WTC11 (cell line): ENCODE data around the gene TMCC1. TPM values are rescaled to one million over a fixed set of nuclear protein-coding genes. Genes with fewer than 3 reads are reported as not detected.
A peak's percentile ranks its signal among the peaks of the same experiment; 100 is the strongest.

ENCODE experiments used
- ATAC-seq: fragments of 200-7000 bp; cut with Tn5 transposase; 2 replicates; pipeline ENCODE4 v1.10.0; 2021; ENCODE audit warnings: mild to moderate bottlenecking, moderate library complexity
- CTCF ChIA-PET: fragments of 300-600 bp; sonication (Branson Sonifier 250); formaldehyde crosslinking; loops from one replicate; lab custom pipeline; 2021; ENCODE audit warnings: antibody characterized with exemption; lab: Charles Lee
- POLR2A ChIA-PET: fragments of 350-600 bp; sonication (Branson Sonifier 250); formaldehyde crosslinking; loops from one replicate; lab custom pipeline; 2021; ENCODE audit warnings: antibody characterized with exemption; lab: Charles Lee
- DNase-seq: peaks from one replicate; pipeline ENCODE4 v3.0.0; 2021; ENCODE audit warnings: low spot score
- H3K27ac Mint-ChIP-seq: 2 replicates; pipeline ENCODE4 v1.8.0; 2021; ENCODE audit warnings: mixed read lengths
- H3K27me3 Mint-ChIP-seq: 2 replicates; pipeline ENCODE4 v1.8.0; 2021; ENCODE audit warnings: low read depth, mild to moderate bottlenecking, moderate library complexity, mixed read lengths
- H3K36me3 Mint-ChIP-seq: 2 replicates; pipeline ENCODE4 v1.8.0; 2021; ENCODE audit warnings: mixed read lengths
- H3K4me1 Mint-ChIP-seq: 2 replicates; pipeline ENCODE4 v1.8.0; 2022; ENCODE audit warnings: mixed read lengths
- H3K4me3 Mint-ChIP-seq: 2 replicates; pipeline ENCODE4 v1.8.0; 2021; ENCODE audit warnings: mild to moderate bottlenecking, moderate library complexity, mixed read lengths
- H3K9me3 Mint-ChIP-seq: 2 replicates; pipeline ENCODE4 v1.8.0; 2021; ENCODE audit warnings: mixed read lengths
- ATF3 ChIP-seq: sonication (generic); formaldehyde crosslinking; conservative IDR thresholded peaks from 2 replicates; pipeline ENCODE4 v1.8.1; 2022; ENCODE audit warnings: mild to moderate bottlenecking, missing genetic modification reagents
- ATF6 ChIP-seq: sonication (generic); formaldehyde crosslinking; IDR thresholded peaks from 2 replicates; pipeline ENCODE4 v1.8.1; 2023; ENCODE audit warnings: mild to moderate bottlenecking, missing genetic modification reagents
- CBFB ChIP-seq: sonication (generic); formaldehyde crosslinking; IDR thresholded peaks from 2 replicates; pipeline ENCODE4 v1.8.1; 2022; ENCODE audit warnings: mild to moderate bottlenecking, low read depth, missing genetic modification reagents
- CDX4 ChIP-seq: fragments of 250-450 bp; sonication (Bioruptor Pico); IDR thresholded peaks from 2 replicates; pipeline ENCODE4 v1.9.0; 2021; ENCODE audit warnings: moderate library complexity, mild to moderate bottlenecking, inconsistent platforms, borderline replicate concordance
- CREB1 ChIP-seq: sonication (generic); formaldehyde crosslinking; IDR thresholded peaks from 2 replicates; pipeline ENCODE4 v1.8.0; 2023; ENCODE audit warnings: mild to moderate bottlenecking, missing genetic modification reagents
- E2F5 ChIP-seq: sonication (generic); formaldehyde crosslinking; IDR thresholded peaks from 2 replicates; pipeline ENCODE4 v1.8.1; 2022; ENCODE audit warnings: mild to moderate bottlenecking, moderate library complexity, missing genetic modification reagents
- ELF4 ChIP-seq: sonication (generic); formaldehyde crosslinking; IDR thresholded peaks from 2 replicates; pipeline ENCODE4 v1.8.1; 2022; ENCODE audit warnings: low read depth, mild to moderate bottlenecking, moderate library complexity, missing genetic modification reagents
- ERG ChIP-seq: fragments of 250-450 bp; sonication (Bioruptor Pico); IDR thresholded peaks from 2 replicates; pipeline ENCODE4 v1.8.0; 2021; ENCODE audit warnings: mild to moderate bottlenecking
- IRF1 ChIP-seq: sonication (generic); formaldehyde crosslinking; IDR thresholded peaks from 2 replicates; pipeline ENCODE4 v1.8.0; 2023; ENCODE audit warnings: missing genetic modification reagents
- KAT7 ChIP-seq: sonication (generic); formaldehyde crosslinking; IDR thresholded peaks from 2 replicates; pipeline ENCODE4 v1.8.1; 2023; ENCODE audit warnings: missing genetic modification reagents, mild to moderate bottlenecking, borderline replicate concordance
- PREB ChIP-seq: sonication (generic); formaldehyde crosslinking; IDR thresholded peaks from 2 replicates; pipeline ENCODE4 v1.8.1; 2022; ENCODE audit warnings: mild to moderate bottlenecking, missing genetic modification reagents, moderate library complexity, borderline replicate concordance
- USF1 ChIP-seq: sonication (generic); formaldehyde crosslinking; IDR thresholded peaks from 2 replicates; pipeline ENCODE4 v1.8.0; 2022; ENCODE audit warnings: mild to moderate bottlenecking, missing genetic modification reagents
- USF2 ChIP-seq: sonication (generic); formaldehyde crosslinking; IDR thresholded peaks from 2 replicates; pipeline ENCODE4 v1.8.1; 2023; ENCODE audit warnings: mild to moderate bottlenecking, missing genetic modification reagents, moderate library complexity
- ZBTB43 ChIP-seq: sonication (generic); formaldehyde crosslinking; IDR thresholded peaks from 2 replicates; pipeline ENCODE4 v1.8.1; 2023; ENCODE audit warnings: mild to moderate bottlenecking, missing genetic modification reagents
- ZNF219 ChIP-seq: sonication (generic); formaldehyde crosslinking; IDR thresholded peaks from 2 replicates; pipeline ENCODE4 v1.8.0; 2023; ENCODE audit warnings: missing genetic modification reagents, mild to moderate bottlenecking, borderline replicate concordance
- ZNF425 ChIP-seq: fragments of 250-450 bp; sonication (Bioruptor Pico); conservative IDR thresholded peaks from 2 replicates; pipeline ENCODE4 v1.9.0; 2021; ENCODE audit warnings: mild to moderate bottlenecking
- ZNF532 ChIP-seq: fragments of 250-450 bp; sonication (Bioruptor Pico); IDR thresholded peaks from 2 replicates; pipeline ENCODE4 v1.9.0; 2021; ENCODE audit warnings: mild to moderate bottlenecking, borderline replicate concordance
- total RNA-seq: library from RNA; stranded (reverse); gene quantifications from 3 replicates; pipeline ENCODE4 v1.2.3, GENCODE V29; 2021

The TMCC1 gene
- total RNA-seq, 1 experiment from 2014 or later: 29.3 TPM

GRCh38 chr3:129892857-129893580 lies 492 bp downstream of the TMCC1 start:
- Mint-ChIP-seq H3K4me3 (peak overlapping the region; percentile 89), H3K27me3 (no peaks in the 10 kb centered on the region), H3K9me3 (peaks cover 6% of the 10 kb centered on the region), H3K27ac (peak overlapping the region; percentile 96), H3K36me3 (no peaks in the 10 kb centered on the region), H3K4me1 (peaks cover 32% of the 10 kb centered on the region)
- ChIA-PET CTCF (interaction anchor here (0.8 to 1.0 kb wide), 6 partner anchors 49 to 265 kb away, joined by 3 to 6 read pairs (median 3); no protein-coding TSS in a partner anchor), POLR2A (interaction anchor here (0.7 to 1.0 kb wide), 3 partner anchors 14 to 771 kb away, joined by 3 to 5 read pairs (median 3); partner anchors contain the start of gene RAB43)
- DNase-seq (peak; percentile 70), ATAC-seq (peak; percentile 61)
- no peak for TF ChIP-seq CDX4 (CRISPR knock-in tag)
- TF ChIP-seq KAT7 (CRISPR knock-in tag): peak; percentile 72; the same call in 1 of the 2 replicates
- TF ChIP-seq ZNF532 (CRISPR knock-in tag): no peak
- TF ChIP-seq CREB1: no peak
- no peak for TF ChIP-seq ATF3 (CRISPR knock-in tag)
- no peak for TF ChIP-seq ATF6 (CRISPR knock-in tag)
- TF ChIP-seq E2F5: 0 out of 2 replicates have a peak, but pooled peaks have one; percentile 44
- no peak for TF ChIP-seq USF1 (CRISPR knock-in tag)
- TF ChIP-seq PREB (CRISPR knock-in tag): no peak
- no peak for TF ChIP-seq ZBTB43 (CRISPR knock-in tag)
- no peak for TF ChIP-seq USF2 (CRISPR knock-in tag)
- TF ChIP-seq ERG (CRISPR knock-in tag): no peak
- 0 out of 2 replicates have a peak, but pooled peaks have one; percentile 57 for TF ChIP-seq CBFB (CRISPR knock-in tag)
- no peak for TF ChIP-seq IRF1 (CRISPR knock-in tag)
- no peak for TF ChIP-seq ELF4
- no peak for TF ChIP-seq ZNF219 (CRISPR knock-in tag)
- TF ChIP-seq ZNF425 (CRISPR knock-in tag): no peak
